Adipose tissue (tissue), 3 donors: ENCODE results near the gene SPATA13. TPM values are rescaled to one million over a fixed set of nuclear protein-coding genes. Genes with fewer than 3 reads are reported as not detected.
"Not testable (repeated sequence)": the region's sequence is repeated elsewhere in the genome, so short reads cannot be mapped to it uniquely, and the experiment has no call there.

ENCODE experiments used
- H3K27ac ChIP-seq: one replicate; pipeline ENCODE4 v1.5.1; 2013; ENCODE audit warnings: low read depth, low read length
- WGBS, 3 donors: extraction: QIAGEN DNeasy Blood & Tissue Kit; methylation state at CpG; one replicate each; pipeline ENCODE4 v1.1.7; 2013; 5-methylcytosine and 5-hydroxymethylcytosine counted together
- polyA plus RNA-seq, 3 donors: library from polyadenylated mRNA; stranded (reverse); fragments of 200-250 nt; gene quantifications; one replicate each; pipeline ENCODE4 v1.2.3, GENCODE V29; 2013
- donor health status: healthy with polysubstance abuse.
- donor health status: Bipolar disorder and iron deficiency.
- donor health status: healthy.

SPATA13 gene
- polyA plus RNA-seq, 3 donors: 6.4 to 15.3 (median 9.7) TPM

DNA sequence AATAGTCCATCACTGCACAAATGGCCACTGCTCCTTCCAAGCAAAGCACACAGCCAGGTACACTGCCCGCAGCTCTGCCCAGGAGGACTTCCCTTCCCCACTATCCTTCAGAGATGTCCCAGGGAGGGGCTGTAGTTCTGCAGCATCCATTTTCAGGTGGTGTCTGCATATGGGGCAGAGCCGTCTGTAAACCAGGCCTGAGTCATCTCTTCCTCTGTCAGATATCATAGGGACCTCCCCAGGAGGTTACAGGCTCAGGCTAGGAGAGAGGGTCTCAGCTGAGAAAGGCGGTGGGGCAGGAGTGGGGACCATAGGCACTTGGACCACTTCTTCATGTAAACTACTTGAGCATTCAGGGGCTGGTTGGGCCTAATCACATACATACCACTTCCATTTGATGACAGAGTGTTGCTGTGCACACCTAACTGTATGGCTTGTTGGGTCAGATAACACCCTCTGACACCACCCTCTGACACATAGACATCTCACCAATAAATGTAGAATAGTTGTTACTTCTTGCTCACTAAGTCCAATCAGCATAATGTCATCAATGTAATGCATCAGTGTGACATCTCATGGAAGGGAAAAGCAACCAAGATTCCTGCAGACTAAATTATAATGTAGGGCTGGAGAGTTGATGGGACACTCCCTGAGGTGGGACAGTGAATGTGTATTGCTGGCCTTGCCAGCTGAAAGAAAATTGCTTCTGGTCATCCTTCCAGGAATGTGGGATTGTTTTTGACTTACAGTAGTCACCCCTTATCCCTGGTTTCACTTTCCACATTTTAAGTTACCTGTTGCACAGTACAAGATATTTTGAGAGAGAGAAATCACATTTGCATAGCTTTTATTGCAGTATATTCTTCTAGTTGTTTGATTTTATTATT is 189.5 kb downstream of the SPATA13 start:
- H3K27ac ChIP-seq: not testable (repeated sequence)
- 86 to 98% (median 89%) methylated on average over 3 of the region's 3 CpGs for WGBS, 3 donors

DNA sequence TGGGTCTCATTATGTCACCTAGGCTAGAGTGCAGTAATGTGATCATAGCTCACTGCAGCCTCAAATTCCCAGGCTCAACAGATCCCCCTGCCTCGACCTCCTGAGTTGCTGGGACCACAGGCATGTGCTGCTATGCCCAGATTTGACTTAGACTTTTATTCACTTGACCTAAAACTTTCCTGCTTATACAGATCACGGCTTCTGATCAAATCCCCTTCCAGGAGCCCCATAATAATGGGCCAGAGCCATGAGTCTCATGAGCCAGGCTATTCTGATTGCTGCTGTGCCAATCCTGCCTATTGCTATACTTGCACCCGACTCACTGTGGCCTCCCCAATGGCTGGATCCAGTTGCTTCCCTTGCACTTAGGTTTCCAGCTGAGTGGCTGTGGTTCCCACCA is 190.9 kb downstream of the SPATA13 start:
- H3K27ac ChIP-seq: no peak overlapping the region
- 75 to 89% (median 84%) methylated on average over 3 of the region's 3 CpGs for WGBS, 3 donors

DNA sequence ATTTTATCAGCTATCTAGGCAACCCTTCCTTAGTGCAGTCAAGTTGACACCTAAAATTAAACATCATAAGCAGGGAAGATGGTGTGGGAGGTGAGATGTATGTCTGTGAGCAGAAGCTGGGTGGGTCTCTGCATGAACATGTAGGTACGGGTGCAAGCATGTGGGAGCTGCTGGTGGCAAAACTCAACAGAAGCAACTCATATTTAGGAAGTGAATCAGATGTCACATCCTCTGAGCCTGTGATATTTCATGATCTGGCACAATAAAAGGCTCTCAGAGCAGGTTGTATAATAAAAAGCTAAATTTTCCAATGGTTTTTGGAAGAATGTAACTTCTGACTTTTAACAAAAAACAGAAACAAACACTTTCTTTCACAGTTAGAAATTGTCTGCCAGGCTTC is 193.2 kb downstream of the SPATA13 start:
- 59 to 93% (median 63%) methylated on average over 1 of the region's 1 CpG for WGBS, 3 donors
- H3K27ac ChIP-seq: no peak overlapping the region

DNA sequence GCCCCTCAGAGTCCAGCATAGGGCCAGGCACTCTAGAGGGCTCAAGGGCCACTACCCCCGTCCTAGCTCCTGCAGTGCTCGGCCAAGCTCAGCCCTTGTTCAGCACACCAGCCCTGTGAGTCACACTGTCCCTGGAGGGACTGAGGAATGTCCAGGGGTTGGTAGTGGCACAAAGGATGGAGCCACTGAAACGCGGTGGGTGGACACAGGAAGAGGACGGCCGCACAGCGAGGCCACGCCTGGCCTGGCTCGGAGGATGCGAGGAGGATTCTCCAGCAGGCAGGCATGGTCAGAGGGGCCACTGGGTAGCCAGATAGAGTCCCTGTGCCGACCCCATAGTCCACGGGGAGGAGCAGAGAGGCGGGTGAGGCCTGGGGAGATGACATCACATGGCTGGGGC is 194.6 kb downstream of the SPATA13 start:
- H3K27ac ChIP-seq: no peak overlapping the region
- 90 to 92% (median 91%) methylated on average over 12 to 13 of the region's 13 CpGs for WGBS, 3 donors

DNA sequence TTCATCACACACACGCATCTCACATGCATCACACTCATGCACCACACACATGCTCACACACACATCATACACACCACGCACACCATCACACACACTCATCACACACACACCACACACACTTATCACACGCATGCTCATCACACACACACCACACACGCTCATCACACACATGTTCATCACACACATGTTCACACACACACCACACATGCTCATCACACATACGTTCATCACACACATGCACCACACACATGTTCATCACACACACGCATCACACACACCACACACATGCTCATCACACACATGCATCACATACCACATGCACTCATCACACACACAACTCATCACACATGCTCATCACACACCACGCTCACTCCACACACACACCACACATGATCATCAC is 195.8 kb downstream of the SPATA13 start:
- WGBS, 3 donors: 89 to 92% (median 90%) methylated on average over 7 of the region's 7 CpGs
- no peak overlapping the region for H3K27ac ChIP-seq

Other genes with a start within 250 kb of the SPATA13 start
- 1 to 10 TPM in 2 of 3 donors, under 1 TPM in 1; 0.22 to 3.3 (median 1.3) TPM for gene C1QTNF9, start 148.9 kb downstream of the SPATA13 start, polyA plus RNA-seq